HEK293 (cell line): ENCODE data around the gene HMGN3.

Experiments used
- BCL11B ChIP-seq: fragments of 450-650 bp; formaldehyde crosslinking; IDR thresholded peaks from 2 replicates; pipeline ENCODE4 v1.5.1; 2016; ENCODE audit warnings: low read depth, missing biosample characterization, missing genetic modification characterization
- HIC1 ChIP-seq: fragments of 450-650 bp; formaldehyde crosslinking; IDR thresholded peaks from 2 replicates; pipeline ENCODE4 v1.5.1; 2016; ENCODE audit warnings: missing biosample characterization, missing genetic modification characterization
- IKZF3 ChIP-seq: fragments of 450-650 bp; IDR thresholded peaks from 2 replicates; pipeline ENCODE4 v1.5.0; 2018; ENCODE audit warnings: missing biosample characterization, mild to moderate bottlenecking, missing genetic modification characterization, moderate library complexity
- KLF7 ChIP-seq: fragments of 450-650 bp; formaldehyde crosslinking; IDR thresholded peaks from 2 replicates; pipeline ENCODE4 v1.5.1; 2016; ENCODE audit warnings: missing biosample characterization, missing genetic modification characterization, borderline replicate concordance
- KLF8 ChIP-seq: fragments of 450-650 bp; formaldehyde crosslinking; IDR thresholded peaks from 2 replicates; pipeline ENCODE4 v1.5.1; 2016; ENCODE audit warnings: missing biosample characterization, missing genetic modification characterization
- PATZ1 ChIP-seq: fragments of 450-650 bp; formaldehyde crosslinking; IDR thresholded peaks from 2 replicates; pipeline ENCODE4 v1.5.1; 2016; ENCODE audit warnings: missing biosample characterization, missing genetic modification characterization
- PRDM1 ChIP-seq: fragments of 450-650 bp; formaldehyde crosslinking; IDR thresholded peaks from 2 replicates; pipeline ENCODE4; 2016; ENCODE audit warnings: missing biosample characterization, missing genetic modification characterization
- SP3 ChIP-seq: fragments of 450-650 bp; formaldehyde crosslinking; IDR thresholded peaks from 2 replicates; pipeline ENCODE4 v1.5.1; 2016; ENCODE audit warnings: missing biosample characterization, missing genetic modification characterization
- WT1 ChIP-seq: fragments of 450-650 bp; formaldehyde crosslinking; IDR thresholded peaks from 2 replicates; pipeline ENCODE4 v1.5.1; 2016; ENCODE audit warnings: missing biosample characterization, missing genetic modification characterization
- ZBTB20 ChIP-seq: fragments of 450-650 bp; formaldehyde crosslinking; IDR thresholded peaks from 2 replicates; pipeline ENCODE4 v1.5.1; 2016; ENCODE audit warnings: missing biosample characterization, missing genetic modification characterization
- ZBTB48 ChIP-seq: fragments of 450-650 bp; formaldehyde crosslinking; IDR thresholded peaks from 2 replicates; pipeline ENCODE4 v1.5.1; 2016; ENCODE audit warnings: missing biosample characterization, missing genetic modification characterization
- ZNF16 ChIP-seq: fragments of 450-650 bp; formaldehyde crosslinking; IDR thresholded peaks from 2 replicates; pipeline ENCODE4 v1.5.1; 2016; ENCODE audit warnings: low read depth, missing biosample characterization, missing genetic modification characterization
- ZNF2 ChIP-seq: fragments of 450-650 bp; formaldehyde crosslinking; IDR thresholded peaks from 2 replicates; pipeline ENCODE4 v1.5.1; 2016; ENCODE audit warnings: missing biosample characterization, missing genetic modification characterization
- ZNF221 ChIP-seq: fragments of 450-650 bp; formaldehyde crosslinking; IDR thresholded peaks from 2 replicates; pipeline ENCODE4 v1.5.1; 2017; ENCODE audit warnings: missing biosample characterization, missing genetic modification characterization, borderline replicate concordance
- ZNF24 ChIP-seq: fragments of 450-650 bp; formaldehyde crosslinking; IDR thresholded peaks from 2 replicates; pipeline ENCODE4 v1.5.1; 2016; ENCODE audit warnings: missing biosample characterization, missing genetic modification characterization
- ZNF335 ChIP-seq: fragments of 450-650 bp; formaldehyde crosslinking; conservative IDR thresholded peaks from 2 replicates; pipeline ENCODE4 v1.5.1; 2016; ENCODE audit warnings: missing biosample characterization, missing genetic modification characterization
- ZNF366 ChIP-seq: fragments of 450-650 bp; formaldehyde crosslinking; conservative IDR thresholded peaks from 2 replicates; pipeline ENCODE4 v1.5.1; 2016; ENCODE audit warnings: missing biosample characterization, missing genetic modification characterization
- ZNF514 ChIP-seq: fragments of 450-650 bp; formaldehyde crosslinking; IDR thresholded peaks from 2 replicates; pipeline ENCODE4 v1.5.1; 2016; ENCODE audit warnings: missing biosample characterization, missing genetic modification characterization
- ZNF600 ChIP-seq: fragments of 450-650 bp; formaldehyde crosslinking; IDR thresholded peaks from 2 replicates; pipeline ENCODE4 v1.5.1; 2016; ENCODE audit warnings: missing biosample characterization, missing genetic modification characterization
- ZNF610 ChIP-seq: fragments of 450-650 bp; formaldehyde crosslinking; IDR thresholded peaks from 2 replicates; pipeline ENCODE4 v1.5.1; 2016; ENCODE audit warnings: missing biosample characterization, missing genetic modification characterization, borderline replicate concordance
- ZNF660 ChIP-seq: fragments of 450-650 bp; IDR thresholded peaks from 2 replicates; pipeline ENCODE4 v1.5.1; 2018; ENCODE audit warnings: missing biosample characterization, mild to moderate bottlenecking, missing genetic modification characterization
- ZNF747 ChIP-seq: fragments of 450-650 bp; formaldehyde crosslinking; IDR thresholded peaks from 2 replicates; pipeline ENCODE4 v1.5.1; 2016; ENCODE audit warnings: missing biosample characterization, missing genetic modification characterization
- ZNF76 ChIP-seq: fragments of 450-650 bp; formaldehyde crosslinking; IDR thresholded peaks from 2 replicates; pipeline ENCODE4; 2016; ENCODE audit warnings: low read depth, missing biosample characterization, missing genetic modification characterization, borderline replicate concordance
- ZNF843 ChIP-seq: fragments of 450-650 bp; formaldehyde crosslinking; IDR thresholded peaks from 2 replicates; pipeline ENCODE4 v1.5.1; 2016; ENCODE audit warnings: missing biosample characterization, missing genetic modification characterization
- ZSCAN30 ChIP-seq: fragments of 450-650 bp; IDR thresholded peaks from 2 replicates; pipeline ENCODE4 v1.5.1; 2018; ENCODE audit warnings: missing biosample characterization, mild to moderate bottlenecking, missing genetic modification characterization, moderate library complexity
- ZSCAN5A ChIP-seq: fragments of 450-650 bp; formaldehyde crosslinking; IDR thresholded peaks from 2 replicates; pipeline ENCODE4 v1.5.1; 2016; ENCODE audit warnings: missing biosample characterization, missing genetic modification characterization
- TF ChIP-seq, protein P1 (sequence below): fragments of 450-650 bp; formaldehyde crosslinking; IDR thresholded peaks from 2 replicates; pipeline ENCODE4 v1.5.1; 2016; ENCODE audit warnings: missing biosample characterization, missing genetic modification characterization

The HMGN3 gene

DNA sequence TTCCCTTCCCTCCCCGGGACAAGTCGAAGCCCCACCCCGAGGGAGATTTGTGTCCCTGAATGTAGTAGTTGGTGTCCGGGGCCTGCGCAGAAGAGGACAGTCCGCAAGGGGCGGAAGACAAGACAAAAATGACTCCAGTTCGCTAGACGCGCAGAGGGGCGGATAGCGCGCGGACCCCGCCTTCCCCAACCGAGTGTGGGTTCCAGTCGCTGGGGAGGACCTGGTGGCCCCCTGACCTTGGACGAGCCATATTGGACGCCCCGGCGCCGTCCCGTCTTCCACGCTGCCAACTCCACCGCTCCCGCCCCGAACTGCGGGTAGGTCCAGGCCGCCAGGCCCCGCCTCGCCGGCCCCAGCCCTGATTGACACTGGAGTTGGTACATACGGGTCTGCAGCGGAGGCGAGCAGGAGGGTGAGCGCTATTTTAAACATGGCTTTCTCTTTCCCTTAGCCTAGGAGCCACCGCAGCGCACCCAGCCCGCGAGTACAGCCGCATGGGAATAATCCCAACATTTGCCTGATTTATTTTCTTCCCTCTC, 802 bp downstream of the HMGN3 start (continued):
- TF ChIP-seq HIC1 (tag by site-specific recombination) (peak; percentile 20; the same call in 1 of the 2 replicates), ZNF366 (tag by site-specific recombination) (peak; percentile 88), ZNF660 (tag by site-specific recombination) (0 out of 2 replicates have a peak, but pooled peaks have one; percentile 16), ZNF221 (tag by site-specific recombination) (no peak), ZNF76 (tag by site-specific recombination) (peak; percentile 63; the same call in 1 of the 2 replicates), WT1 (peak; percentile 65), ZNF600 (tag by site-specific recombination) (peak; percentile 77), PRDM1 (no peak), ZNF514 (no peak), ZNF16 (no peak), ZNF24 (tag by site-specific recombination) (peak; percentile 66; the same call in 1 of the 2 replicates), ZNF747 (no peak), ZNF843 (0 out of 2 replicates have a peak, but pooled peaks have one; percentile 46), ZNF610 (tag by site-specific recombination) (peak; percentile 87), SP3 (tag by site-specific recombination) (peak; percentile 90), ZSCAN5A (tag by site-specific recombination) (peak; percentile 82; the same call in 1 of the 2 replicates), ZNF2 (peak; percentile 56; the same call in 1 of the 2 replicates), ZSCAN30 (tag by site-specific recombination) (no peak; the same call in 1 of the 2 replicates), KLF8 (tag by site-specific recombination) (peak; percentile 81), KLF7 (tag by site-specific recombination) (peak; percentile 93), ZNF335 (peak; percentile 88), ZBTB20 (tag by site-specific recombination) (peak; percentile 94), IKZF3 (tag by site-specific recombination) (peak; percentile 1), ZBTB48 (tag by site-specific recombination) (peak; percentile 83; the same call in 1 of the 2 replicates), BCL11B (tag by site-specific recombination) (peak; percentile 18; the same call in 1 of the 2 replicates), PATZ1 (tag by site-specific recombination) (peak; percentile 95)
- TF ChIP-seq, protein P1, sequence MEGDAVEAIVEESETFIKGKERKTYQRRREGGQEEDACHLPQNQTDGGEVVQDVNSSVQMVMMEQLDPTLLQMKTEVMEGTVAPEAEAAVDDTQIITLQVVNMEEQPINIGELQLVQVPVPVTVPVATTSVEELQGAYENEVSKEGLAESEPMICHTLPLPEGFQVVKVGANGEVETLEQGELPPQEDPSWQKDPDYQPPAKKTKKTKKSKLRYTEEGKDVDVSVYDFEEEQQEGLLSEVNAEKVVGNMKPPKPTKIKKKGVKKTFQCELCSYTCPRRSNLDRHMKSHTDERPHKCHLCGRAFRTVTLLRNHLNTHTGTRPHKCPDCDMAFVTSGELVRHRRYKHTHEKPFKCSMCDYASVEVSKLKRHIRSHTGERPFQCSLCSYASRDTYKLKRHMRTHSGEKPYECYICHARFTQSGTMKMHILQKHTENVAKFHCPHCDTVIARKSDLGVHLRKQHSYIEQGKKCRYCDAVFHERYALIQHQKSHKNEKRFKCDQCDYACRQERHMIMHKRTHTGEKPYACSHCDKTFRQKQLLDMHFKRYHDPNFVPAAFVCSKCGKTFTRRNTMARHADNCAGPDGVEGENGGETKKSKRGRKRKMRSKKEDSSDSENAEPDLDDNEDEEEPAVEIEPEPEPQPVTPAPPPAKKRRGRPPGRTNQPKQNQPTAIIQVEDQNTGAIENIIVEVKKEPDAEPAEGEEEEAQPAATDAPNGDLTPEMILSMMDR (tag by site-specific recombination), result peak; percentile 85
